ENCODE data around the gene TRHDE.
"Not testable (repeated sequence)": the region's sequence is repeated elsewhere in the genome, so short reads cannot be mapped to it uniquely, and the experiment has no call there.

Gene TRHDE

GRCh38 chr12:72471806-72472205 lies 199.6 kb downstream of the TRHDE start:
- H3K4me1 Mint-ChIP-seq (ENCODE audit: low read depth) = no peaks in the 10 kb centered on the region
- no peak overlapping the region for H3K27ac Mint-ChIP-seq
- H3K4me3 Mint-ChIP-seq = no peak overlapping the region
- H3K27me3 Mint-ChIP-seq = no peaks in the 10 kb centered on the region
- H3K9me3 Mint-ChIP-seq = peaks cover 10% of the 10 kb centered on the region
- H3K36me3 Mint-ChIP-seq (ENCODE audit: low read depth) = no peaks in the 10 kb centered on the region

- Mint-ChIP-seq H3K36me3 (ENCODE audit: low read depth) (no peaks in the 10 kb centered on the region), H3K4me3 (no peak overlapping the region), H3K27ac (no peak overlapping the region), H3K4me1 (ENCODE audit: low read depth) (no peaks in the 10 kb centered on the region), H3K9me3 (peaks cover 10% of the 10 kb centered on the region), H3K27me3 (no peaks in the 10 kb centered on the region)
Measured at GRCh38 chr12:72472350-72472749, 200.2 kb downstream of the TRHDE start.

- H3K4me3 Mint-ChIP-seq = no peak overlapping the region
- no peaks in the 10 kb centered on the region for H3K4me1 Mint-ChIP-seq (ENCODE audit: low read depth)
- H3K36me3 Mint-ChIP-seq (ENCODE audit: low read depth) = no peaks in the 10 kb centered on the region
Measured at GRCh38 chr12:72476301-72476700, 204.1 kb downstream of the TRHDE start.

GRCh38 chr12:72485017-72485701 lies 213.0 kb downstream of the TRHDE start:
- H3K27me3 Mint-ChIP-seq = no peaks in the 10 kb centered on the region
- no peak overlapping the region for H3K4me3 Mint-ChIP-seq
- H3K27ac Mint-ChIP-seq = no peak overlapping the region
- H3K36me3 Mint-ChIP-seq (ENCODE audit: low read depth) = no peaks in the 10 kb centered on the region
- H3K4me1 Mint-ChIP-seq (ENCODE audit: low read depth) = no peaks in the 10 kb centered on the region
- H3K9me3 Mint-ChIP-seq = peaks cover 7% of the 10 kb centered on the region

More at GRCh38 chr12:72476301-72476700, 204.1 kb downstream of the TRHDE start:
- peaks cover 8% of the 10 kb centered on the region for H3K9me3 Mint-ChIP-seq
- H3K27me3 Mint-ChIP-seq = no peaks in the 10 kb centered on the region
- no peak overlapping the region for H3K27ac Mint-ChIP-seq

- peaks cover 18% of the 10 kb centered on the region for H3K9me3 Mint-ChIP-seq
- no peaks in the 10 kb centered on the region for H3K4me1 Mint-ChIP-seq (ENCODE audit: low read depth)
- H3K4me3 Mint-ChIP-seq = no peak overlapping the region
- no peaks in the 10 kb centered on the region for H3K36me3 Mint-ChIP-seq (ENCODE audit: low read depth)
- no peaks in the 10 kb centered on the region for H3K27me3 Mint-ChIP-seq
- no peak overlapping the region for H3K27ac Mint-ChIP-seq
Measured at GRCh38 chr12:72491426-72491825, 219.3 kb downstream of the TRHDE start.

- H3K4me3 Mint-ChIP-seq = no peak overlapping the region
- no peak overlapping the region for H3K27ac Mint-ChIP-seq
- peaks cover 11% of the 10 kb centered on the region for H3K9me3 Mint-ChIP-seq
- H3K36me3 Mint-ChIP-seq (ENCODE audit: low read depth) = no peaks in the 10 kb centered on the region
- H3K4me1 Mint-ChIP-seq (ENCODE audit: low read depth) = no peaks in the 10 kb centered on the region
- H3K27me3 Mint-ChIP-seq = no peaks in the 10 kb centered on the region
Measured at GRCh38 chr12:72493407-72493806, 221.2 kb downstream of the TRHDE start.

- no peaks in the 10 kb centered on the region for H3K36me3 Mint-ChIP-seq (ENCODE audit: low read depth)
- H3K4me3 Mint-ChIP-seq = no peak overlapping the region
- H3K27me3 Mint-ChIP-seq = no peaks in the 10 kb centered on the region
- H3K27ac Mint-ChIP-seq = no peak overlapping the region
- H3K9me3 Mint-ChIP-seq = peaks cover 13% of the 10 kb centered on the region
- H3K4me1 Mint-ChIP-seq (ENCODE audit: low read depth) = no peaks in the 10 kb centered on the region
Measured at GRCh38 chr12:72498354-72498753, 226.2 kb downstream of the TRHDE start.

DNA sequence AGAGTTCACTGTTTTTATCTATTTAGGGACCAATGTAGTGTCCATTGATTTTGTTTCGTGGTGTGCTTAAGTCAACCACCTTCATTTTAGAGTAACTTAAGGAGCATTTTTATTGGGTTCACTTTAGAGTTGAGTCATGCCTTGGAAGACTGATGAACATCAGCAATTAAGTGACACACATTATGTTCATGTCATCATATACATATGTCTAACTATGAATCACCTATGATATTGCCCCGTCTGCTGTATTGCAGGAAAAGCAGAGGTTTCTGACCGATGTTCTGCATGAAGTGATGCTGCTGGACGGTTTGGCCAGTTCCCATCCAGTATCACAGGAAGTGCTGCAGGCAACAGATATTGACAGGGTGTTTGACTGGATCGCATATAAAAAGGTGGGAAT lies 227.1 kb downstream of the TRHDE start:
- no peak overlapping the region for H3K27ac Mint-ChIP-seq
- H3K4me1 Mint-ChIP-seq (ENCODE audit: low read depth) = no peaks in the 10 kb centered on the region
- no peaks in the 10 kb centered on the region for H3K36me3 Mint-ChIP-seq (ENCODE audit: low read depth)
- no peak overlapping the region for H3K4me3 Mint-ChIP-seq
- H3K9me3 Mint-ChIP-seq = peaks cover 15% of the 10 kb centered on the region
- no peaks in the 10 kb centered on the region for H3K27me3 Mint-ChIP-seq

GRCh38 chr12:72502546-72502945 lies 230.4 kb downstream of the TRHDE start:
- H3K27me3 Mint-ChIP-seq = no peaks in the 10 kb centered on the region
- H3K36me3 Mint-ChIP-seq (ENCODE audit: low read depth) = no peaks in the 10 kb centered on the region
- H3K27ac Mint-ChIP-seq = no peak overlapping the region
- peaks cover 16% of the 10 kb centered on the region for H3K9me3 Mint-ChIP-seq
- H3K4me3 Mint-ChIP-seq = no peak overlapping the region
- no peaks in the 10 kb centered on the region for H3K4me1 Mint-ChIP-seq (ENCODE audit: low read depth)

- H3K36me3 Mint-ChIP-seq (ENCODE audit: low read depth) = no peaks in the 10 kb centered on the region
- H3K9me3 Mint-ChIP-seq = peaks cover 26% of the 10 kb centered on the region
- no peak overlapping the region for H3K4me3 Mint-ChIP-seq
- no peaks in the 10 kb centered on the region for H3K4me1 Mint-ChIP-seq (ENCODE audit: low read depth)
- no peak overlapping the region for H3K27ac Mint-ChIP-seq
- H3K27me3 Mint-ChIP-seq = no peaks in the 10 kb centered on the region
Measured at GRCh38 chr12:72505227-72505626, 233.1 kb downstream of the TRHDE start.

GRCh38 chr12:72509891-72510290 lies 237.7 kb downstream of the TRHDE start:
- no peaks in the 10 kb centered on the region for H3K4me1 Mint-ChIP-seq (ENCODE audit: low read depth)
- no peaks in the 10 kb centered on the region for H3K36me3 Mint-ChIP-seq (ENCODE audit: low read depth)
- peaks cover 20% of the 10 kb centered on the region for H3K9me3 Mint-ChIP-seq
- H3K27me3 Mint-ChIP-seq = no peaks in the 10 kb centered on the region
- H3K4me3 Mint-ChIP-seq = no peak overlapping the region
- H3K27ac Mint-ChIP-seq = no peak overlapping the region

DNA sequence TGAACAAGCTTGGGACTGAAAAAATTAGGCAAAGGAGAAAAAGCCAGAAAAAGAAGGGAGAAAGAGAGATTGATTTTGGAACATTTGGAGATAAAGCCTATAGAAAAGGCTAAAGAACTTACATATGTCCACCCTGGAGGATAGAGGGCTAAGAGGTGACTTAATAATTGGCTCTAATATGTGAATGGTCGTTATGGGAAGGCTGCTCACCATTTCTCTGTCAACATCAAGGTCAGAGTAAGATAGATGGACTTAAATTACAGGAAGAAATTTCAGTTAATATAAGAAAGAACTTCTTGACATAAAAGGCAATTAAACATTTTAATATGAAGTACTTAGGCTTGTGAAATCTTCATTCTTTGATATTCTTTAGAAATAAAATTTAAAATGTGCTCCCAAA lies 238.6 kb downstream of the TRHDE start:
- no peak overlapping the region for H3K4me3 Mint-ChIP-seq
- H3K27me3 Mint-ChIP-seq = no peaks in the 10 kb centered on the region
- H3K27ac Mint-ChIP-seq = no peak overlapping the region
- peaks cover 20% of the 10 kb centered on the region for H3K9me3 Mint-ChIP-seq
- no peaks in the 10 kb centered on the region for H3K4me1 Mint-ChIP-seq (ENCODE audit: low read depth)
- H3K36me3 Mint-ChIP-seq (ENCODE audit: low read depth) = no peaks in the 10 kb centered on the region

DNA sequence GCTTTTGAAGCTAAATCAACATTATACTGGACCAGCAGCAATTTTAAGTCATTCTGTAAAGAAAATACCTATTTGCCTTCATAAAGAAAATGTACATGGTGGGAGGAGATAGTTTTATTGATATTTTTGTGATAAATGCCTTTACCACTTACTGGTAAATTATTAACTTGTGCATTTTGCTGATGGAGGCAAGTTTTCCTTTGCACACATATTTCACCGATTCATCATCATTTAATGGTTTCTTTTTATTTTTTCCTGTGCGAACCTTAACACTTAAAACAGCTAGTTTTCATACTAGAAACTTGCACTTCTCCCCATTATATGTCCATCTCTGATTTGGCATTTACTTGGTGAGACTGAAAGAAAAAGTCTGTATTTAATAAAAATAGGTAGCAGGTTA lies 239.3 kb downstream of the TRHDE start:
- no peaks in the 10 kb centered on the region for H3K27me3 Mint-ChIP-seq
- no peak overlapping the region for H3K27ac Mint-ChIP-seq
- H3K9me3 Mint-ChIP-seq = peaks cover 20% of the 10 kb centered on the region
- no peaks in the 10 kb centered on the region for H3K4me1 Mint-ChIP-seq (ENCODE audit: low read depth)
- no peak overlapping the region for H3K4me3 Mint-ChIP-seq
- no peaks in the 10 kb centered on the region for H3K36me3 Mint-ChIP-seq (ENCODE audit: low read depth)

- no peaks in the 10 kb centered on the region for H3K36me3 Mint-ChIP-seq (ENCODE audit: low read depth)
- H3K4me1 Mint-ChIP-seq (ENCODE audit: low read depth) = no peaks in the 10 kb centered on the region
- no peak overlapping the region for H3K27ac Mint-ChIP-seq
- peaks cover 16% of the 10 kb centered on the region for H3K9me3 Mint-ChIP-seq
- H3K4me3 Mint-ChIP-seq = no peak overlapping the region
- H3K27me3 Mint-ChIP-seq = no peaks in the 10 kb centered on the region
Measured at GRCh38 chr12:72511906-72512305, 239.7 kb downstream of the TRHDE start.

GRCh38 chr12:72520044-72520678 lies 248.0 kb downstream of the TRHDE start:
- H3K36me3 Mint-ChIP-seq (ENCODE audit: low read depth); H3K27ac Mint-ChIP-seq: not testable (repeated sequence)

DNA sequence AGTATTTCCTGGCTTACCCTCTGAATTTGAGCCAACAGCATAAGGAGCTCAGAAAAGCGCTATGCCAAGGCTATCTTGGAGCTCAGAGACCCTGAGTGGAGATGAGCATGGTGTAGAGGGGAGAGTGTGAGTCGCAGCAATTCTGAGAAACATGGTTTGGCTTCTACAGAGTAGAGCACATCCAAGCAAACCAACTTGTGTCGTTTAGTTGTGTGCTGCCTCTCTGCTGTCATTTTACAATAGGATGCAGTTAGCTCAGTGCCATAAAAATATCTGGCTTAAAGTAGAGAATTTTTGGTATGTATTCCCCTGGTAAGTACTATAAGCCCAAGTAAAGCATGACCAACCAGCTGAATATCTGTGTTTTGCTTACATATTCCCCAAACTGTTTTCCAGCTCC lies 249.2 kb downstream of the TRHDE start:
- Mint-ChIP-seq H3K27me3 (no peaks in the 10 kb centered on the region), H3K36me3 (ENCODE audit: low read depth) (no peaks in the 10 kb centered on the region), H3K4me3 (no peak overlapping the region), H3K27ac (no peak overlapping the region), H3K9me3 (no peaks in the 10 kb centered on the region), H3K4me1 (ENCODE audit: low read depth) (no peaks in the 10 kb centered on the region)

More at GRCh38 chr12:72520044-72520678, 248.0 kb downstream of the TRHDE start:
- not testable (repeated sequence) for H3K4me3 Mint-ChIP-seq; H3K27me3 Mint-ChIP-seq; H3K4me1 Mint-ChIP-seq (ENCODE audit: low read depth); H3K9me3 Mint-ChIP-seq
